Adipocyte (in vitro differentiated cells): ENCODE results near the gene CYP3A5.
A peak's percentile ranks its signal among the peaks of the same experiment; 100 is the strongest.

Experiments
- DNase-seq: peaks from one replicate; pipeline ENCODE4 v3.0.0-alpha.2; 2015; ENCODE audit warnings: low read depth
- H3K27me3 ChIP-seq: replicated peaks from 2 replicates; pipeline ENCODE4 v1.7.0; 2013; ENCODE audit warnings: mild to moderate bottlenecking, low read length, moderate library complexity; ENCODE audit not compliant: control insufficient read depth, insufficient read depth
- H3K36me3 ChIP-seq: 2 replicates; pipeline ENCODE4 v1.7.0; 2013; ENCODE audit warnings: low read length, mild to moderate bottlenecking, moderate library complexity; ENCODE audit not compliant: control insufficient read depth, insufficient read depth, severe bottlenecking
- H3K4me1 ChIP-seq: 2 replicates; pipeline ENCODE4 v1.7.0; 2013; ENCODE audit warnings: mild to moderate bottlenecking, low read length, moderate library complexity; ENCODE audit not compliant: control insufficient read depth, insufficient read depth
- H3K4me3 ChIP-seq: 2 replicates; pipeline ENCODE4 v1.7.0; 2013; ENCODE audit warnings: mild to moderate bottlenecking, low read length, moderate library complexity
- H3K9ac ChIP-seq: 2 replicates; pipeline ENCODE4 v1.7.0; 2013; ENCODE audit warnings: mild to moderate bottlenecking, low read length, moderate library complexity
- H3K9me3 ChIP-seq: 2 replicates; pipeline ENCODE4 v1.7.0; 2013; ENCODE audit warnings: mild to moderate bottlenecking, low read length, moderate library complexity; ENCODE audit not compliant: control insufficient read depth

CYP3A5 gene

GRCh38 chr7:99623091-99623693 is 56.6 kb downstream of the CYP3A5 start:
- Histone ChIP-seq H3K36me3 (peaks cover 94% of the 10 kb centered on the region), H3K9me3 (no peaks in the 10 kb centered on the region), H3K4me1 (peaks cover 8% of the 10 kb centered on the region), H3K27me3 (no peaks in the 10 kb centered on the region), H3K4me3 (no peak overlapping the region), H3K9ac (no peak overlapping the region)
- DNase-seq = no peak

- H3K9ac ChIP-seq = no peak overlapping the region
- no peak for DNase-seq
- peaks cover 14% of the 10 kb centered on the region for H3K4me1 ChIP-seq
- H3K9me3 ChIP-seq = no peaks in the 10 kb centered on the region
- H3K4me3 ChIP-seq = no peak overlapping the region
- no peaks in the 10 kb centered on the region for H3K27me3 ChIP-seq
- H3K36me3 ChIP-seq = peaks cover 88% of the 10 kb centered on the region
These were observed 57.2 kb downstream of the CYP3A5 start for GRCh38 chr7:99622596-99622995.

DNA sequence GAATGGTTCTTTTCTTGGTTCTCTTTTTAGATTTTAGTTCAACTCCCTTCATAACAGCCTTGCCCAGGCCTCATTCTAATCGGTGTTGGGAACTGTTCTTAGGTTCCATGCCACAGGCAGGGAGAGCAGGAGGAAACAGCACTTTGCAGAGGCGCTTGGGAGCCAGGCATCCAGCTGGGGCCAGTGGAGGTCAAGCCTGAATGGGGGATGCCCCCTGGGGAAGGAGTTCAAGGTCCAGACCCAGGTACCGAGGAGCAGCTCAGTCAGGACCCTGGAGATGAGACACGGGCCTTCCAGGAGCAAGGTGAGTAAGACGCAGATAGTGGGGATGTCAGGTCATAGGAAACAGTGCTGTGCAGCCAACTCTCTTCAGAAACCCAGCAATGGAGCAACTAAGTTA is 58.5 kb downstream of the CYP3A5 start:
- DNase-seq = no peak
- no peak overlapping the region for H3K4me3 ChIP-seq
- H3K4me1 ChIP-seq = peaks cover 16% of the 10 kb centered on the region
- H3K9me3 ChIP-seq = no peaks in the 10 kb centered on the region
- peaks cover 75% of the 10 kb centered on the region for H3K36me3 ChIP-seq
- H3K27me3 ChIP-seq = no peaks in the 10 kb centered on the region
- no peak overlapping the region for H3K9ac ChIP-seq

- peaks cover 16% of the 10 kb centered on the region for H3K4me1 ChIP-seq
- DNase-seq = no peak
- no peak overlapping the region for H3K9ac ChIP-seq
- peaks cover 58% of the 10 kb centered on the region for H3K36me3 ChIP-seq
- no peaks in the 10 kb centered on the region for H3K27me3 ChIP-seq
- no peak overlapping the region for H3K4me3 ChIP-seq
- no peaks in the 10 kb centered on the region for H3K9me3 ChIP-seq
These were observed 60.1 kb downstream of the CYP3A5 start for GRCh38 chr7:99619571-99620130.

GRCh38 chr7:99618726-99619125 is 61.1 kb downstream of the CYP3A5 start:
- peak; percentile 77 for DNase-seq
- Histone ChIP-seq H3K36me3 (peaks cover 49% of the 10 kb centered on the region), H3K27me3 (no peaks in the 10 kb centered on the region), H3K4me1 (peaks cover 16% of the 10 kb centered on the region), H3K9ac (no peak overlapping the region), H3K4me3 (no peak overlapping the region), H3K9me3 (no peaks in the 10 kb centered on the region)

GRCh38 chr7:99617192-99617781 is 62.5 kb downstream of the CYP3A5 start:
- Histone ChIP-seq H3K9me3 (no peaks in the 10 kb centered on the region), H3K36me3 (peaks cover 35% of the 10 kb centered on the region), H3K27me3 (no peaks in the 10 kb centered on the region), H3K9ac (peak overlapping the region; percentile 97), H3K4me3 (peak overlapping the region; percentile 88), H3K4me1 (peaks cover 16% of the 10 kb centered on the region)
- no peak for DNase-seq

GRCh38 chr7:99616359-99617191 is 63.2 kb downstream of the CYP3A5 start, which contains the start of gene ZSCAN25:
Gene ZSCAN25, plus strand, starts transcription at chr7:99616946. Its CDS starts 2,661 bp downstream, at chr7:99619607.
- peak within 1 kb of the TSS; percentile 88 for H3K4me3 ChIP-seq
- DNase-seq = peak; percentile 94
- peaks cover 16% of the 10 kb centered on the region for H3K4me1 ChIP-seq
- no peaks in the 10 kb centered on the region for H3K9me3 ChIP-seq
- H3K27me3 ChIP-seq = no peaks in the 10 kb centered on the region
- H3K36me3 ChIP-seq = peaks cover 33% of the 10 kb centered on the region
- H3K9ac ChIP-seq = peak within 1 kb of the TSS; percentile 97

DNA sequence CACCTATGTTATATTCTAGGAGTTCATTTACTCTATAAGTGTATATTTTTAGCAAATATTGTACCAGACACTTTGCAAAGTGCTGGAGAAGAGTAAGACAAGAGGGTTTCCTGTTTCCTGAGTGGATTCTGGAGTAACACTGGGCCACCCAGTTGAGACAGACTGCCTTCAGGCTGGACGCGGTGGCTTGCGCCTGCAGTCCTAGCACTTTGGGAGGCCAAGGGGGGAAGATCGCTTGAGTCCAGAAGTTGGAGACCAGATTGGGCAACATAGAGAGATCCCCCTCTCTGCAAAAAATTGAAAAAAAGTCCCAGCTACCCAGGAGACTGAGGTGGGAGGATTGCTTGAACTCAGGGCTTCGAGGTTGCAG is 63.8 kb downstream of the CYP3A5 start:
- Histone ChIP-seq H3K9ac (peak overlapping the region; percentile 97), H3K36me3 (peaks cover 27% of the 10 kb centered on the region), H3K4me3 (peak overlapping the region; percentile 88), H3K4me1 (peaks cover 16% of the 10 kb centered on the region), H3K9me3 (no peaks in the 10 kb centered on the region), H3K27me3 (no peaks in the 10 kb centered on the region)
- no peak for DNase-seq

DNA sequence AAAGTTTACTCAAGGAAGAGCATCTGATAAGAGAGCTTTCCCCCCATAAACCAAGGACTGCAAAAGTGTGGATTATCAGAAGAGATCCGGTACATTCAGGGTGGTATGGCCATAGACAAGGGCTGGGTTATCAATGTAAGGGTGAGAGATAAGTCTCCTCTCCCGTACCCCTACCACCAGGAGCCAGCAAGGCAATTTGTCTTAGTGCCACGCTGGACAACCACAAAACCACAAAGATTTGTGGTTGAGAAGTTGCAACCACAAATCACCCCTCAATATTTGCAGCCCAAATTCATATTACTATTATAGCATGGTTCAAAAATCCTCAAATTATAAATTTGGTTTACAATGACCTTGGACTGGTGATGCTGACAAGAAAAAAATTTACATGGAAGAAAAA is 65.3 kb downstream of the CYP3A5 start:
- Histone ChIP-seq H3K36me3 (peaks cover 12% of the 10 kb centered on the region), H3K9ac (no peak overlapping the region), H3K9me3 (no peaks in the 10 kb centered on the region), H3K4me1 (peaks cover 16% of the 10 kb centered on the region), H3K4me3 (no peak overlapping the region), H3K27me3 (no peaks in the 10 kb centered on the region)
- no peak for DNase-seq

DNA sequence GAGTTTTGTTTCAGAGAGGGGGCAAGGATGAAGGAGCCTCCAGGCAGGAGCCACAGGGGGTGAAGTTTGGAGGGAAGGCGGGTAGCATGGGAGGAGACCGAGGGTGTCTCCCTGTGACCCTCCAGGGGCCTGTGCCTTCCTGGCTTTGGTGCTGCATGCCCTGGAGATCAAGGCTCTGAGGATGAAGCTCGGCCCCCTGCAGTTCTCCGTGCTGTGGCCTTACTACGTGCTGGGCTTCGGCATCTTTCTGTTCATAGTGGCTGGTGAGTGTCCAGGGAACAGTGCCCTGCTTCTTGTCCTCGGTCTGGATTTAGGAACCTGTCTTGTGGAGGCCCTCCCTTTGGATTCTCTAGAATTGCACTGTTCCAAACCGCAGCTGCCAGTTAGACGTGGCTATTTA is 72.2 kb downstream of the CYP3A5 start:
- no peaks in the 10 kb centered on the region for H3K27me3 ChIP-seq
- H3K36me3 ChIP-seq = no peaks in the 10 kb centered on the region
- H3K4me3 ChIP-seq = no peak overlapping the region
- no peaks in the 10 kb centered on the region for H3K4me1 ChIP-seq
- no peak for DNase-seq
- no peak overlapping the region for H3K9ac ChIP-seq
- no peaks in the 10 kb centered on the region for H3K9me3 ChIP-seq

- Histone ChIP-seq H3K4me3 (no peak overlapping the region), H3K27me3 (no peaks in the 10 kb centered on the region), H3K4me1 (no peaks in the 10 kb centered on the region), H3K9ac (no peak overlapping the region), H3K9me3 (no peaks in the 10 kb centered on the region), H3K36me3 (no peaks in the 10 kb centered on the region)
- DNase-seq = no peak
These were observed 73.3 kb downstream of the CYP3A5 start for GRCh38 chr7:99606531-99606930.
